Activated CD4-positive, alpha-beta T cell treated with anti-CD3 and anti-CD28 coated beads for 36 hours (primary cell): Measurements from ENCODE around the gene SPTA1. TPM values are rescaled to one million over a fixed set of nuclear protein-coding genes. Genes with fewer than 3 reads are reported as not detected.

Source experiments
- ATAC-seq: fragments of 200-7000 bp; cut with Tn5 transposase; one replicate; pipeline ENCODE4 v1.10.0; 2021; ENCODE audit warnings: mild to moderate bottlenecking, moderate library complexity
- CTCF ChIA-PET: fragments of 350-600 bp; sonication (Branson Sonifier 250); formaldehyde crosslinking; loops from one replicate; lab custom pipeline; 2021; ENCODE audit warnings: antibody characterized with exemption; lab: Charles Lee
- POLR2A ChIA-PET: fragments of 350-600 bp; sonication (Branson Sonifier 250); formaldehyde crosslinking; loops from one replicate; lab custom pipeline; 2021; ENCODE audit warnings: antibody characterized with exemption, inconsistent platforms; lab: Charles Lee
- DNase-seq: peaks from one replicate; pipeline ENCODE4 v3.0.0-alpha.2; 2020
- H3K27ac Mint-ChIP-seq: one replicate; pipeline ENCODE4 v1.8.0; 2021; ENCODE audit warnings: mixed read lengths
- H3K27me3 Mint-ChIP-seq: one replicate; pipeline ENCODE4 v1.8.0; 2021; ENCODE audit warnings: mixed read lengths
- H3K36me3 Mint-ChIP-seq: one replicate; pipeline ENCODE4 v1.8.0; 2021; ENCODE audit warnings: low read depth, mixed read lengths
- H3K4me1 Mint-ChIP-seq: one replicate; pipeline ENCODE4 v1.8.0; 2021; ENCODE audit warnings: mixed read lengths
- H3K4me3 Mint-ChIP-seq: one replicate; pipeline ENCODE4 v1.8.0; 2021; ENCODE audit warnings: mild to moderate bottlenecking, moderate library complexity, mixed read lengths
- H3K9me3 Mint-ChIP-seq: one replicate; pipeline ENCODE4 v1.8.0; 2021; ENCODE audit warnings: low read depth, mixed read lengths
- intact Hi-C, 2 experiments: fragments of 100-400 bp; cut with DNase I in 1 of 2; cut with micrococcal nuclease in 1 of 2; formaldehyde crosslinking; loops; one replicate each; pipeline versions ENCODE4 v1.14.2 to v1.15.1; 2022 to 2024; cut with DNase I, micrococcal nuclease
- total RNA-seq, 2 experiments: library from RNA; stranded (reverse); gene quantifications; one replicate each; pipeline ENCODE4 v1.2.3, GENCODE V29; 2021

Gene SPTA1
- total RNA-seq, 2 experiments from 2014 or later: not detected

- H3K4me1 Mint-ChIP-seq: no peaks in the 10 kb centered on the region
- H3K9me3 Mint-ChIP-seq: no peaks in the 10 kb centered on the region
- intact Hi-C loops: no loop called here
- H3K27ac Mint-ChIP-seq: no peak overlapping the region
- ChIA-PET CTCF (no interaction called here), POLR2A (no interaction called here)
- H3K27me3 Mint-ChIP-seq: peaks cover 2% of the 10 kb centered on the region
- H3K36me3 Mint-ChIP-seq: no peaks in the 10 kb centered on the region
- H3K4me3 Mint-ChIP-seq: no peak overlapping the region
- DNase-seq (no peak), ATAC-seq (no peak)
Measured at GRCh38 chr1:158638904-158639303, 47.6 kb downstream of the SPTA1 start.

DNA sequence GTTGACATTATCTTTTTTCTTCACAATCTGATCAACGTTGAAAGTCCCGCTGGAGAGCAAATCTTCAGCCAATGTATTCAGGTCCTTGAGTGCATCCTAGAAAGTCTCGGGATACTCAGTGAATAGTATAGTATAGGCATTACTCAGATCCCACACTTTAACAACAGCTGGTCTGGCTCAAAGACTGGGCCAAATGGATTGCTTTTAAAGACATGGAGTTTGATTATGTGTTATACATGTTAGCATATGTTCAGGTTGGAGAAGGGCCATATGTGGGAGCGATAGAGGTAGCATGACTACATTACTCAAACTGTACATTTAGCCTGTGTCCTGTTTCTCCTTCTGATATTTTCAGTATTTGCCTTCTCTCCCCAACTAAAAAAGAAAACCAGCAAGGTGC lies 48.4 kb downstream of the SPTA1 start:
- ATAC-seq: no peak
- CTCF ChIA-PET: no interaction called here
- H3K27ac Mint-ChIP-seq: no peak overlapping the region

GRCh38 chr1:158613764-158614163 lies 72.8 kb downstream of the SPTA1 start:
- Mint-ChIP-seq H3K9me3 (no peaks in the 10 kb centered on the region), H3K4me1 (peaks cover 2% of the 10 kb centered on the region), H3K27me3 (peaks cover 9% of the 10 kb centered on the region), H3K4me3 (no peak overlapping the region), H3K36me3 (no peaks in the 10 kb centered on the region), H3K27ac (no peak overlapping the region)
- CTCF ChIA-PET: no interaction called here
- ATAC-seq (no peak), DNase-seq (no peak)
- intact Hi-C loops: no loop called here
- POLR2A ChIA-PET: no interaction called here

More for the DNA sequence above, 48.4 kb downstream of the SPTA1 start:
- Mint-ChIP-seq H3K9me3 (no peaks in the 10 kb centered on the region), H3K4me3 (no peak overlapping the region), H3K27me3 (peaks cover 2% of the 10 kb centered on the region), H3K36me3 (no peaks in the 10 kb centered on the region), H3K4me1 (no peaks in the 10 kb centered on the region)
- DNase-seq: no peak
- intact Hi-C loops: no loop called here
- POLR2A ChIA-PET: no interaction called here

- H3K36me3 Mint-ChIP-seq: no peaks in the 10 kb centered on the region
- ChIA-PET CTCF (no interaction called here), POLR2A (no interaction called here)
- peaks cover 7% of the 10 kb centered on the region for H3K27me3 Mint-ChIP-seq
- no peak for DNase-seq
- ATAC-seq: peak; percentile 23
- no peak overlapping the region for H3K4me3 Mint-ChIP-seq
- intact Hi-C loops: no loop called here
- H3K9me3 Mint-ChIP-seq: no peaks in the 10 kb centered on the region
- H3K27ac Mint-ChIP-seq: no peak overlapping the region
- H3K4me1 Mint-ChIP-seq: peaks cover 2% of the 10 kb centered on the region
Measured at GRCh38 chr1:158611916-158612315, 74.6 kb downstream of the SPTA1 start.

GRCh38 chr1:158607296-158607695 lies 79.2 kb downstream of the SPTA1 start:
- no peaks in the 10 kb centered on the region for H3K36me3 Mint-ChIP-seq
- H3K4me1 Mint-ChIP-seq: peaks cover 2% of the 10 kb centered on the region
- ATAC-seq (no peak), DNase-seq (no peak)
- intact Hi-C loops: no loop called here
- no peak overlapping the region for H3K4me3 Mint-ChIP-seq
- no peaks in the 10 kb centered on the region for H3K9me3 Mint-ChIP-seq
- no peak overlapping the region for H3K27ac Mint-ChIP-seq
- ChIA-PET CTCF (interaction anchor here (0.6 kb wide), 1 partner anchor 138 kb away, joined by 3 read pairs; no protein-coding TSS in a partner anchor), POLR2A (no interaction called here)
- H3K27me3 Mint-ChIP-seq: peaks cover 4% of the 10 kb centered on the region

- no peak within 1 kb of the TSS for H3K4me3 Mint-ChIP-seq
- intact Hi-C loops: no loop called here
- H3K4me1 Mint-ChIP-seq: no peaks in the 10 kb centered on the region
Measured at GRCh38 chr1:158604968-158605367, 81.5 kb downstream of the SPTA1 start, which contains the start of gene OR10Z1. Gene OR10Z1 (plus strand): TSS chr1:158605268. CDS start chr1:158606439, 1,171 bp downstream.

DNA sequence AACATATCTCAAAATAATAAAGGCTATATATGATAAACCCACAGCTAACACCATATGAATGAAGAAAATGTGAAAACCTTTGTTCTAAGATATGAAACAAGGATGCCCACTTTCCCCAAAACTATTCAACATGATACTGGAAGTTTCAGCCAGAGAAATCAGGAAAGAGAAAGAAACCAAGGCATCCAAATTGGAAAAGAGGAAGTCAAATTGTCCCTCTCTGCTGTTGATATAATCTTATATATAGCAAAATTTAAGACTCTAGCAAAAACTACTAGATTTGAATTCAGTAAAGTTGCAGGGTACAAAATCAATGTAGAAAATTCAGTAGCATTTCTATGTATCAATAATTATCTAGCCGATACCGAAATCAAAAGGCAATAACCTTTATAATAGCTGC lies 85.8 kb downstream of the SPTA1 start:
- ATAC-seq (no peak), DNase-seq (no peak)
- intact Hi-C loops: no loop called here
- Mint-ChIP-seq H3K4me3 (no peak overlapping the region), H3K27ac (no peak overlapping the region), H3K4me1 (no peaks in the 10 kb centered on the region), H3K9me3 (peaks cover 14% of the 10 kb centered on the region), H3K36me3 (no peaks in the 10 kb centered on the region), H3K27me3 (peaks cover 8% of the 10 kb centered on the region)
- ChIA-PET POLR2A (no interaction called here), CTCF (no interaction called here)

More at GRCh38 chr1:158604968-158605367, 81.5 kb downstream of the SPTA1 start, which contains the start of gene OR10Z1:
- DNase-seq: no peak
- ATAC-seq: no peak
- CTCF ChIA-PET: no interaction called here
- Mint-ChIP-seq H3K9me3 (no peaks in the 10 kb centered on the region), H3K27ac (no peak within 1 kb of the TSS), H3K36me3 (no peaks in the 10 kb centered on the region), H3K27me3 (peaks cover 2% of the 10 kb centered on the region)
- POLR2A ChIA-PET: no interaction called here

- H3K36me3 Mint-ChIP-seq: no peaks in the 10 kb centered on the region
- ChIA-PET CTCF (no interaction called here), POLR2A (no interaction called here)
- H3K4me1 Mint-ChIP-seq: no peaks in the 10 kb centered on the region
- intact Hi-C loops: no loop called here
- H3K27ac Mint-ChIP-seq: no peak overlapping the region
- no peak for ATAC-seq
- DNase-seq: no peak
- no peak overlapping the region for H3K4me3 Mint-ChIP-seq
- peaks cover 5% of the 10 kb centered on the region for H3K9me3 Mint-ChIP-seq
- peaks cover 11% of the 10 kb centered on the region for H3K27me3 Mint-ChIP-seq
Measured at GRCh38 chr1:158586942-158587341, 99.6 kb downstream of the SPTA1 start.

DNA sequence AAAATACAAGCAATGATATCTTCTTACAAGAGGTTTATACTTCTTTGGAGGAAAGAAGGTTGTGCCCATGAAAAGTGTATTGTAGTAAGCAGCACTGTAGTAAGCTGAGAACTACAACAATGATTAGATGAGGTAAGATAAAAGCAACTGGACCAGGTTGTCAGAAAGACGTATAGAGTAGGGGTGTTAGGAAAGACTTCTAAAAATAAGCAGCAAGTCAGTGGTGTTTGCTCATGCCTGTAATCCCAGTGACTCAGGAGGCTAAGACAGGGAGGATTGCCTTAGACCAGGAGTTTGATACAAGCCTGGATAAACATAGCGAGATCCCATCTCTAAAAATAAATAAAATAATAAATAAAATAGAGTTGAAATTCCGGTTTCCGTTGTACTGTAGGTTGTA lies 102.6 kb downstream of the SPTA1 start:
- Mint-ChIP-seq H3K27me3 (peaks cover 9% of the 10 kb centered on the region), H3K9me3 (peaks cover 5% of the 10 kb centered on the region), H3K4me3 (no peak overlapping the region), H3K4me1 (no peaks in the 10 kb centered on the region), H3K27ac (no peak overlapping the region), H3K36me3 (no peaks in the 10 kb centered on the region)
- ChIA-PET CTCF (no interaction called here), POLR2A (no interaction called here)
- intact Hi-C loops: no loop called here
- ATAC-seq: no peak
- DNase-seq: no peak

DNA sequence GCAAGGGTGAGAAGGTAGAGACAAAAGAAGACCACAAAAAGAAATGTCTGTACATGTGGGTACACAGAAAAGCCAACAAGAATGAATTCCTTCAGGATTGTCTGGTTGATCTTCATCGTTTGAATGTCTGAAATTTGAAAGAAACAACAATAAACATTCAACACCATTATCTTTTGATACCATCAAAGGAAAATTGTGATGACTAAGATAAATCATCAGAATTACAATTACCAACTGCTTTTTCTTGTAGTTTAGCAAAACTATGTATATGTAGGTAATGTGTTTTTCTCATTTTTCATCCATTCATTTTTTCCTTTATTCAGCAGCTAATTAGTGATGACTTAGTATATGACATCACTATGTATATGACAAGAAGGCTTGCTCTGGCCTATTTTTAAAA lies 106.8 kb downstream of the SPTA1 start, which contains the start of gene OR10X1:
TSS of gene OR10X1 (minus strand) at position 167 of the 400 bp plus-strand sequence. CDS start at position 167, 0 bp downstream.
- ATAC-seq: no peak
- H3K27me3 Mint-ChIP-seq: peaks cover 10% of the 10 kb centered on the region
- no peaks in the 10 kb centered on the region for H3K4me1 Mint-ChIP-seq
- POLR2A ChIA-PET: no interaction called here
- DNase-seq: no peak
- CTCF ChIA-PET: interaction anchor here (0.7 kb wide), 1 partner anchor 78 kb away, joined by 3 read pairs; no protein-coding TSS in a partner anchor
- no peaks in the 10 kb centered on the region for H3K9me3 Mint-ChIP-seq
- H3K4me3 Mint-ChIP-seq: no peak within 1 kb of the TSS
- no peak within 1 kb of the TSS for H3K27ac Mint-ChIP-seq
- intact Hi-C loops: no loop called here
- H3K36me3 Mint-ChIP-seq: no peaks in the 10 kb centered on the region

DNA sequence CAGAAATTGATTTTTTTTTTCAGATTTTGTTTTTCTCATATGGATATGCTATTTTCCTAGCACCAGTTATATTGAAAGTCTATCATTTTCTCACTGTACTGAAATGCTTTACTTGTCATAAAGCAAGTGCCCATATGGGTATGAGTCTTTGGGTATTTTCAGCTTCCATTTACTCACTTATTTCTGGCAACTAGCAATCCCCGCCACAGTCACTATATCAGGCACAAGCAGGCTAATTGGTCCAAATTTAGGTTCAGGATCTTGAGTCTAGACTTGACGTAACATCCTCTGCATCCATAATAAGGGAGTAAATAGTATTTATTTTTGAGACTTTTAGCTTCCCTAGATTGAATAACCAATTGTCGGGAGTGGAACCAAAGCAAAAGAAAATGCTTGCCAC lies 109.0 kb downstream of the SPTA1 start:
- no peak for ATAC-seq
- Mint-ChIP-seq H3K4me1 (no peaks in the 10 kb centered on the region), H3K36me3 (no peaks in the 10 kb centered on the region), H3K27me3 (peaks cover 10% of the 10 kb centered on the region), H3K4me3 (no peak overlapping the region), H3K9me3 (no peaks in the 10 kb centered on the region), H3K27ac (no peak overlapping the region)
- DNase-seq: no peak
- ChIA-PET POLR2A (no interaction called here), CTCF (interaction anchor here (0.6 kb wide), 1 partner anchor 9 kb away, joined by 3 read pairs; no protein-coding TSS in a partner anchor)
- intact Hi-C loops: no loop called here

- no peak overlapping the region for H3K27ac Mint-ChIP-seq
- H3K4me3 Mint-ChIP-seq: no peak overlapping the region
- no peak for ATAC-seq
- CTCF ChIA-PET: interaction anchor here (1.4 kb wide), 1 partner anchor 642 kb away, joined by 7 read pairs; no protein-coding TSS in a partner anchor
- peaks cover 22% of the 10 kb centered on the region for H3K27me3 Mint-ChIP-seq
- POLR2A ChIA-PET: no interaction called here
- intact Hi-C loops: no loop called here
- no peaks in the 10 kb centered on the region for H3K4me1 Mint-ChIP-seq
- no peaks in the 10 kb centered on the region for H3K36me3 Mint-ChIP-seq
- H3K9me3 Mint-ChIP-seq: no peaks in the 10 kb centered on the region
- no peak for DNase-seq
Measured at GRCh38 chr1:158572226-158572625, 114.3 kb downstream of the SPTA1 start.
